Frontal cortex (tissue), 4 donors: Measurements from ENCODE around the gene MCTP1. TPM values are rescaled to one million over a fixed set of nuclear protein-coding genes. Genes with fewer than 3 reads are reported as not detected.

Experiments
- DNase-seq, 2 donors: peaks; one replicate each; pipeline ENCODE4 v3.0.0; 2012; ENCODE audit warnings: low spot score in 2 of 2
- FAIRE-seq: peaks from 2 replicates; lab custom pipeline; 2012; peaks lifted over from hg19 to GRCh38; lab: Jason Lieb, UNC
- total RNA-seq: library from RNA; depleted of rRNA; stranded (reverse); fragments of >200 nt; gene quantifications from one replicate; pipeline ENCODE4 v1.2.3, GENCODE V29; 2014
- donor health status: control.
- donor health status: control.
- donor health status: control.

MCTP1 gene
- total RNA-seq, 1 donor from 2014 or later = 48.5 TPM

- DNase-seq = no peak
- FAIRE-seq = no peak
These were observed 530.1 kb downstream of the MCTP1 start for GRCh38 chr5:94754824-94755223.

DNA sequence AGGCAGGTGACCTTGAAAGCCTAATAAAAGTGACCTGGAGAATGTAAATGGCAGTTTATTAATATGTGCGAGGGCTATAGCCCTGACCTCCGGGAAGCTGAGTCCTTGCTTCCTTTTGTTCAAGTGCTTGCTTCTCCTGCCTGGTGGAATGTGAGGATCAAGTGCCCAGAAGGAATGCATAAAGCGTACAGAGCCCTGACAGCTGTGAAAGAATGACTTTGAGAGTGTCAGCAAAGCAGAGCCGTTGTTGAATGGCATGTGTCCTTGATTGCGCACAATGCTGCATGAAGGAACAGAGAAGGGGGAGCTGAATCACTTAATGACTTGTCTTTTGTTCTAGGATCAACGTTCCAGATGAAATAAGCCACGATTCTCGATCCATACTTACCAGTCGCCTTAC is 533.4 kb downstream of the MCTP1 start:
- no peak for FAIRE-seq

DNA sequence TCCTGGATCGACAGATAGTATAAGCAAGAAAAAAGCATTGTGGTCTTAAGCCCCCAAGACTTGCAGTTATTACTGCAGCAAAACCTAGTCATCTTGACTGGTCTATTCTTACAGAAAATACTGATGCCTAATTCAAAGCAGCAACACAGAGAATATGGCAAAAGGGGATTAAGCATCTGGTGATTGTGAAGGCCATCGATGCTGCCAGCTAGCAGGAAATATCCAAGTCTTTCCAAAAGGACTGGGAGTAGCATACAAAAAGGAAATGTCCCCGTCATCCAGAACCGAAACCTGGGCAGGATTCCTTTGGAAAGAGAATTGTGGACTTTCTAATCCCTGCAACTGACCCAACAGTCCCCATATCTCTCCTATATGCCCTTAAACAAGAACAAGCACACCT is 534.2 kb downstream of the MCTP1 start:
- DNase-seq = no peak
- no peak for FAIRE-seq

More for the DNA sequence above, 533.4 kb downstream of the MCTP1 start:
- DNase-seq = no peak

DNA sequence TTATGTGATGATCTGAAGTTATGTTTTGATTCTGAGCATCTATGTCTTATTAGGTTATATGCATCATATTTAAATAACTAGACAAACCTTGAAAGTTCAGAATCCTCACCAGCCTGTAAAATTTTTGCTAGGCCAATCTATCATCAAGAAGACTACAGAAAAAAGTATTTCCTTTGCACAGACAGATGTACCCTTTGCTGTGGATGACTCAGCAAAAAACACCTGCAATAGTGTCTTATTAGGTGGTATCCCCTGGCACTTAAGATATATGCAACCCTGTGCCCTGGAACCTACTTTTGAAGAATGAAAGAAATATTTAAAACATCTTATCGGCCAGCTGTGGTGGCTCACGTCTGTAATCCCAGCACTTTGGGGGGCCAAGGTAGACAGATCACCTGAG is 535.9 kb downstream of the MCTP1 start:
- FAIRE-seq (no peak), DNase-seq (no peak)

DNA sequence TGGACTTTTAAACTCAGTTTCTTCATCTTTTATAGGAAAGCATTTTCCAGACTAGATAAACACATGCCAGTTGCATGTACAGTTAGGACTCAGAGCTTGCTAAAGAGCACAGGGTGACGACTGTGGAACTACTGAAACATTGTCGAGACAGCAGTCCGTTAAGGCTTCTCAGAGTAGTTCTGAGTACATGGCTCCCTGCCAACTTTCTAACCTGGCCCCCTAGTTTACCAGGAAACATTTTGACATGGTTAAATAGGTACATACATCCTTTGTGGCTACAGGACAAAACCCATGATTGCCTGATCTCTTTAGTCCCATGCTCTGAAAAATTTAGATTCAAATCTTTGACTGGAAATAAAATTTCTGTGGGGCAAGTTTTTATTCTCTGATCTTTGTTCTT is 536.7 kb downstream of the MCTP1 start:
- FAIRE-seq (no peak), DNase-seq (no peak)

DNA sequence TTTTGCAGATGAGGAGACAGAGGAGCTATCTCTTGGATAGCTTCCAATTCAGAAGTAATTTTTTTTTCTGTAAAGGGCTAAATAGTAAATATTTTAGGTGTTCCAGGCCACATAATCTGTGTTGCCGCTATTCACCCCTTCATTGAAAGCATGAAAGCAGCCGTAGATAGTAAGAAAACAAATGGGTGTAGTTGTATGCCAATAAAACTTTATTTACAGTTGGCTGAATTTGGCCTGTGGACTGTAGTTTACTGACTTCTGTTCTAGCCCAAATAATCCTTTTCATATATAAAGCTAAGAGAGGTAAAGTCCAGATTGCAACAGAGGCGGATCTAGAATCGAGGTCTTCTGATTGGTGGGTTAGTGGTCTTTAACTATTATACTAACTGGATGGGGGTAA is 537.5 kb downstream of the MCTP1 start:
- DNase-seq (no peak), FAIRE-seq (no peak)

DNA sequence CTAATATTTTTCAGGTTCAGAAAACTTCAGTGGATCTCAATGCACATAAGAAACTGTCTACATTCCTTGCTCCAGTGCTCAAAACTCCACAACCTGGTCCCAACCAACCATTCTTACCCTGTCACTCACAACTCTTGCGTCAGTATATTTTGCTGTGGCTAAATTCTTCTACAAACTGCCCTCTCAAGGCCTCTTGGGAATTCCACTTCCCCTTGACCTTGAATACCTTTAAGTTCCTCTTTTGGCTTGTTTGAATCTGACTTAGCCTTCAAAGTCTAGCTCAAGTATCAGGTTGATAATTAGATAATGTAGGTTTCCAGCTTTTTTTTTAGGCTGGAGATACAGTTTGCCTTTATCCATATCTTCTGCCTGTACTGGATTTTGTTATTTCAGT is 538.2 kb downstream of the MCTP1 start:
- FAIRE-seq (no peak), DNase-seq (no peak)

GRCh38 chr5:94745786-94746730 is 538.8 kb downstream of the MCTP1 start:
- DNase-seq = no peak
- no peak for FAIRE-seq

DNA sequence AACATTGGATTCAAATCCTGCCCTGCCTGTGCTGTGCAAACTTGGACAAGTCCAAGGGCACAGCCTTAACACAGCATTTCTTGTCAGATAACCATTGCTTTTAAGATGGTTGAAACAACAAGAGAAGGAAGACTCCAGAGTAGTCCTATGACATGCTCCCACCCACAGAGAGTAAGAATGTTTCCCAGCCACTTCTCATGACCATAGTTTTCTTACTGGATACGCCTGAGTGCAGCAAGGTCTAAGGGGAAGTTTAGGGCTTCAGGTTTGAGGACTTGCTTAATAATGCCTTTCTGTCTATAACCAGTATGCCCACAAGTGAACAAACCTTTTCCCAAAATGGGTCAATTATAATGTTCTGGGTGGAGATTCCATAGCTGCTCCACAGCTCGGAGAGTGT is 540.0 kb downstream of the MCTP1 start:
- FAIRE-seq (no peak), DNase-seq (no peak)

- FAIRE-seq (no peak), DNase-seq (no peak)
These were observed 542.0 kb downstream of the MCTP1 start for GRCh38 chr5:94742852-94743251.

GRCh38 chr5:94740286-94740685 is 544.6 kb downstream of the MCTP1 start:
- DNase-seq = no peak
- no peak for FAIRE-seq

- FAIRE-seq (no peak), DNase-seq (no peak)
These were observed 548.4 kb downstream of the MCTP1 start for GRCh38 chr5:94736498-94736897.

- no peak for FAIRE-seq
- no peak for DNase-seq
These were observed 553.4 kb downstream of the MCTP1 start for GRCh38 chr5:94731471-94731870.

DNA sequence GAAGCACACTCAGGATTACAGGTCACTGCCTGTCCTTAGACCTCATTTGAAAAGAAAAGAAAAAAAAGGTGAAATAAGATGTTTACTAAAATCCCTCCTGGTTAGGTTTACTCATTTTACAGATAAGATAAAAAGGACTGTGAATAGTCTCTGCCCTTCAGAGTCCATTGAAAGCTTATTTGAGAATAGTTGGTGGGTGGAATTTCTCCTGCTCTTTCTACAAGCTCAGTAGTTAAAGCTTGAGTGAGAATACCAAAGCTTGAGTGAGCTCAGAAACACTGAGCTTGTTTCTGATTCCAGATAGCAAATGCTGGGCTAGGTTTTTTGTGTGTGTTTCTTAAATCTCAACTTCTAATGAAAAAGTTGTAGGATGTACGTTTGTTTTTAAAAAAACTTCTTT is 559.8 kb downstream of the MCTP1 start:
- DNase-seq = no peak
- no peak for FAIRE-seq

DNA sequence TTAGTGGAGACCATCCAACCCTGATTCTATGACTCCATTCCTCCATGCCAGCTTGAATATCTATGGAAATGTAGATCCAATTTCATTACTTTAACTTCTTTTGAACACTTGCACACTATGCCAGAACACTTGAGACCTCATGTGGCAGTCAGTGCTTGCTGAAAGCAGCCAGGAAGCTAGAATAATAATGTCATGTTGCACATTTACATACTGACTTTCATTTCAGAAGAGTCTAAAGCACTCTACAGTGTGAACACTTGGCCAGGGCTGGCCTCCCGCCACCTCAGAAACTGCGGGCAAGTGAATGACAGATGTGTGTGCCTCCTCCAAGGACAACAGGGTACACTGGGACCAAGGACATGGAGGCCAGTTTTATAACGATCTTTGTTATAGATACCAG is 569.1 kb downstream of the MCTP1 start:
- FAIRE-seq = no peak
- no peak for DNase-seq

DNA sequence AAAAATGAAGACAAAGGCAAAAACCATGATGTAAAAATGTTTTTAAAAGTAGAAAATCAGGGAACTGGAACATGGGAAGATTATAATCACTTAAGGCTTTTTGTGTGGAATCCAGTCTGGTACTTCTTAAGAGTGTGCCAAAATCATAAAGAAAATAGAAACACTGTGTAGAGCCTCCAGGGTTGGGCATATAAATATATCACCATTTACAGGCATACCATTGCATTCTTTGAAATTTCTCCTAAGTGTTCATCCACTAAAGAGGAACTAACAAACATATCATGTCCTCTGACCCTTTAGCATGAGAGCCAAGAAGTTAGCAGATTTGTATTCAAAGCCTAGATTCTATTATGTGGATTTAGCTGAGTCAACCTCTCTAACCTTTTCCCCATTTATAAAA is 573.1 kb downstream of the MCTP1 start:
- DNase-seq = no peak

DNA sequence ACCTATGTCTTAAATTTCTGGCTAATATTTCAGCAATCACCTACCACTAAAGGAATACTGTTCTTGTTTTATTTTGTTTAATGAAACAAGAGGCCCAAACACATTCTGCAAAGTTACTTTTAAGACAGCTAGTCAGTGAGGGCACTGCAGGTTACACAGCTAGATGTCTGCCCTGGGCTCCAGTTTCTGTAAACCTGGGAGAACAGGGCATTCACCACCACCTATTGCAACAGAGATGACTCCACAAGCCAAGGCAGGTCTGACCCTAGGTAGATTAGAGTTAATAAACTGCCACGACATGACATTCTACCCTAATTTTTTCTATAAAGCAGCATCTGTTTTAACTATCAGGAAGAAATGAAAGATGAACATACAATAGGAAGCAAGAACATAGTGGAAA is 575.6 kb downstream of the MCTP1 start:
- DNase-seq = no peak
- FAIRE-seq = no peak

More for the DNA sequence above, 573.1 kb downstream of the MCTP1 start:
- no peak for FAIRE-seq

DNA sequence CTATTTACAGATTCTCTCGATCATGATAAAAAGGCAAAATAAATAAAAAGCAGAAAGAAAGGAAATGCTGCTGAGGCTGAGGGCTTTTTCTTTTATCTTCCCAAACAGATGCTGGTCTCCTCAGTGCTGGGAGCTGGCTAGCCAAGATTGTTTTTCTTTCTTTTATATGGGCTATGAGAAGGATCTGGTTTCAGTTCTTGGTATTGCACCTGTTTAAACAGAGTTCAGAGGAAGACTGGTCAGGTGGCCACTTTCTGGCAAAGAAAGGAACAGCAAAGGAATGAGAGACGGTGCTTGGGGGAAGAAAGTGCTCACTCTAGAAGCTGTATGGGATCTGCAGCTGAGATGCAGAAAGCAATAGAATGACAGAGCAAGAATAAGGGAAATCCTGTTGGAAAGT is 577.5 kb downstream of the MCTP1 start:
- no peak for FAIRE-seq
- no peak for DNase-seq

GRCh38 chr5:94705427-94705826 is 579.5 kb downstream of the MCTP1 start:
- DNase-seq = no peak
- no peak for FAIRE-seq

- no peak for FAIRE-seq
These were observed 582.2 kb downstream of the MCTP1 start for GRCh38 chr5:94702729-94703128.

DNA sequence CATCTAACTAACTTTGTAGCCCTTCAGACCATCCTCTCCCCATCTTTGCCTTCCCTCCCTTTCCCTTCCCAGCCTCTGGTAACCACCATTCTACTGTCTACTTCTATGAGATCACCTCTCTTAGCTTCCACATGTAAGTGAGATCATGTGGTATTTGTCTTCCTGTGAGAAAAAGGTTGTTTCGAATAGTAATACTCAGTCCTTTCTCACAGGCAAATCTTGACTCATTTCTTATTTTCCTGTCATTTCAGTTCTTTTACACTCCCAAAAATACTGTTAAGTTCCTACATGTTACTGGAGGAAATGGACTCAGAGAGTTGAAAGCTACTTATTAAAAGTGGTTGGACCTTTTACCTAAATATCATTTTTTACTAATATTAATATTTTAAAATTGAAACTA is 584.3 kb downstream of the MCTP1 start:
- no peak for FAIRE-seq

More at GRCh38 chr5:94702729-94703128, 582.2 kb downstream of the MCTP1 start:
- DNase-seq = no peak

DNA sequence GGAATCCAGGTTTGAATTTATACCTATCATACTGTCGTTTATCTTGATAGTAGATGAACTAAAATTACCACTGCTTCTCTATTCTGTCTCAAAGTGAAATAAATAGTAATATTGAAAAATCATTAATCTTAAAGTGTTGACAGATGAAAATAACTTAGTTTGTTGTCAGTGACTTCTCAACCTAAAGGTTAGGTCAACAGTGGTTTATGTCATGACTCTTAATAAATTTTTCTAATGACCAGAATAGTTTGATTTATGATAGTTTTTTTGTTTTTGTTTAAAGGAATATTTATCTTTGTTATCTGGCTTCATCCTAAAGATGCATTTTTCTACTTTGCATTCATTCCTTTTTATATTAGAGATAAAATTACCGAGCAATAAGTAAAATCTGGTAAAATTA is 585.3 kb downstream of the MCTP1 start:
- no peak for FAIRE-seq
- no peak for DNase-seq

More for the DNA sequence above, 584.3 kb downstream of the MCTP1 start:
- no peak for DNase-seq
